ENCODE results near the gene PPP3CA. TPM values are rescaled to one million over a fixed set of nuclear protein-coding genes. Genes with fewer than 3 reads are reported as not detected.
"Not testable (repeated sequence)": the region's sequence is repeated elsewhere in the genome, so short reads cannot be mapped to it uniquely, and the experiment has no call there.

Gene PPP3CA
- total and polyA plus RNA-seq, 5 donors: 8.3 to 27.2 (median 18.7) TPM

DNA sequence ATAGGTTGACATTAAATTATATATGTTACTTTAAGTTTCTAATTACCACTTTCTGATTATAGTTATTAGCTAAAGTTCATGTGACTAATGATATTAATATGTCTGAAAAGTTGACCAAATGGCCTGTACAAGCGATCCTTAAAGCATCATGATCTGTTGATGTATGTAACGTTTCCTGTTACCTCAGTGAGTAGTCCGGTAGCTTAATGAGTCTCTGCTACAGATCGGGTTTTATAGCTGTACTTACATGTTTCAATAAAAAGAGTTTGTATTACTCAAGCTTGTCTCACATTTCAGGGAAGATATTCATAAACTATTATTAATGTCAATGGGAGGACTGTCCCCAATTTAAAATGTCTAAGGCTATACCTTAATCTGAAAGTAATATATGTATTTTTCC, 246.3 kb downstream of the PPP3CA start:
- Histone ChIP-seq H3K4me3 (ENCODE audit: low read length) (no peak overlapping the region), H3K4me1 (ENCODE audit: control insufficient read depth, insufficient read depth, low read length) (peaks cover 4% of the 10 kb centered on the region), H3K9me3 (ENCODE audit: control insufficient read depth, low read length) (no peaks in the 10 kb centered on the region), H3K27me3 (ENCODE audit: control insufficient read depth, insufficient read depth) (no peaks in the 10 kb centered on the region), H3K27ac (ENCODE audit: low read length) (no peak overlapping the region)
- ATAC-seq: no peak
- no peak for DNase-seq
- intact Hi-C loops (cut with DNase I): no loop called here
- 98% methylated on average over 4 of the region's 4 CpGs for WGBS

DNA sequence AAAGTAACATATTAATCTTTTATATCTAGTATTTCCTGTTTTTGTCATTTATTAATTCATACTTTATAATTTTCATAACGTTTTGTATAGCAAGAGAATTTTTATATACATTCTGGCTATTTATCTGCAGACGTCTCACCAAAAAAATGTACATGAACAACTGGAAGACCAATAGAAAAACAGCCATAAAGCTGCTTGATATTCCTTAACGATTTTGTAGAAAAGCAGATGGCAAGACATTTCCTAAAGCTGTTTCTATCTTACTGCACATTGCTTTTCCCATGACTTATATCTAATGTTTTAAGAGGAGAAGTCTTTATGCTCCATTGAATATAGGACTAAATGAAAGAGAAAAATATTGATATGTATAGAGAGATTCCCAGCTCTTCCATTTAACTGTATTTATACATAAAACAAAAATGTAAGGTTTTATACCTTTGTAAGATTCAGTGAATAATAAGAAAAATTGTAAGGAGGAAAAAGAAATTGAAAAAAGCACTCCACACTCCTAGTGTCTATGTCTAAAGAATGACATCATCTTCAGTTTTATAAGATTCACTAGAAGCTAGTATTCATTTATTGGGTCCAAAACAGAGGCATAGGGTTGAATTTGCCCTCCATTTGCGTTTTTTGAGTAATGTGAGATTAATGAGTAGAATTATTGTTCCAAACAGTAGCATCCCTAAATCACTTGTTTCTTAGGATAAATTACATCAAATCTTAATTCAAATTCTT, 248.5 kb downstream of the PPP3CA start:
- no peak overlapping the region for H3K27ac ChIP-seq (ENCODE audit: low read length)
- intact Hi-C loops (cut with DNase I): no loop called here
- H3K9me3 ChIP-seq (ENCODE audit: control insufficient read depth, low read length): no peaks in the 10 kb centered on the region
- no peak overlapping the region for H3K4me3 ChIP-seq (ENCODE audit: low read length)
- no peaks in the 10 kb centered on the region for H3K27me3 ChIP-seq (ENCODE audit: control insufficient read depth, insufficient read depth)
- no peak for ATAC-seq
- DNase-seq: no peak
- peaks cover 4% of the 10 kb centered on the region for H3K4me1 ChIP-seq (ENCODE audit: control insufficient read depth, insufficient read depth, low read length)
- 73% methylated on average over 4 of the region's 4 CpGs for WGBS

DNA sequence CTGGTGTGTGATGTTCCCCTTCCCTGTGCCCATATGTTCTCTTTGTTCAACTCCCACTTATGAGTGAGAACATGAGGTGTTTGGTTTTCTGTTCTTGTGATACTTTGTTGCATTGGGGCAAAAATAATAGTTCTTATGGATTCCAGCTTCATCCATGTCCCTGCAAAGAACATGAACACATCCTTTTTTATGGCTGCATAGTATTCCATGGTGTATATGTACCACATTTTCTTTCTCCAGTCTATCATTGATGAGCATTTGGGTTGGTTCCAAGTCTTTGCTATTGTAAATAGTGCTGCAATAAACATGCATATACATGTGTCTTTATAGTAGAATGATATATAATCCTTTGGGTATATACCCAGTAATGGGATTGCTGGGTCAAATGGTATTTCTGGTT, 254.7 kb downstream of the PPP3CA start:
- ATAC-seq; H3K27ac ChIP-seq (ENCODE audit: low read length); H3K4me3 ChIP-seq (ENCODE audit: low read length); intact Hi-C loops (cut with DNase I); DNase-seq; H3K4me1 ChIP-seq (ENCODE audit: control insufficient read depth, insufficient read depth, low read length); H3K9me3 ChIP-seq (ENCODE audit: control insufficient read depth, low read length); H3K27me3 ChIP-seq (ENCODE audit: control insufficient read depth, insufficient read depth): not testable (repeated sequence)

DNA sequence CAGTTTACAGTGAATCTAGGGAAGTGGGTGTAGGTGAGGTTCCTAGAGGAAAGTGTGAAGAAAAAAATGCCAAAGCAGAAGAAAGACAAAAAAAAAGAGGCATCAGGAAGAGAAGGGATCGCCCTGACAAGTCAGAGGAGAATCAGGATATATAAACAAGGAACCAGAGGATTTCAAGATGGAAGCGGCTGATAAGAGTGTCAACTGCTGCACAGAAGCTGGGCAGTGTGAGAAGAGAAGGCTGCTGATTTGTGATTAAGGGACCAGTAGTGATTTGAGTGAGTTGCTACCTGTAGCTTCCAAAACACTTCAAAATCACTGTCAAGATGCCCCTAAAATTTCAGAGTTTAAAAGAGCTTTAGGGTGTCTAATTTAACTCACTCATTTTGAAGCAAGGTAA, 258.2 kb downstream of the PPP3CA start:
- DNase-seq: no peak
- Histone ChIP-seq H3K27ac (ENCODE audit: low read length) (no peak overlapping the region), H3K27me3 (ENCODE audit: control insufficient read depth, insufficient read depth) (no peaks in the 10 kb centered on the region), H3K4me3 (ENCODE audit: low read length) (no peak overlapping the region), H3K9me3 (ENCODE audit: control insufficient read depth, low read length) (no peaks in the 10 kb centered on the region), H3K4me1 (ENCODE audit: control insufficient read depth, insufficient read depth, low read length) (no peaks in the 10 kb centered on the region)
- 81% methylated on average over 2 of the region's 2 CpGs for WGBS
- intact Hi-C loops (cut with DNase I): no loop called here
- ATAC-seq: no peak

DNA sequence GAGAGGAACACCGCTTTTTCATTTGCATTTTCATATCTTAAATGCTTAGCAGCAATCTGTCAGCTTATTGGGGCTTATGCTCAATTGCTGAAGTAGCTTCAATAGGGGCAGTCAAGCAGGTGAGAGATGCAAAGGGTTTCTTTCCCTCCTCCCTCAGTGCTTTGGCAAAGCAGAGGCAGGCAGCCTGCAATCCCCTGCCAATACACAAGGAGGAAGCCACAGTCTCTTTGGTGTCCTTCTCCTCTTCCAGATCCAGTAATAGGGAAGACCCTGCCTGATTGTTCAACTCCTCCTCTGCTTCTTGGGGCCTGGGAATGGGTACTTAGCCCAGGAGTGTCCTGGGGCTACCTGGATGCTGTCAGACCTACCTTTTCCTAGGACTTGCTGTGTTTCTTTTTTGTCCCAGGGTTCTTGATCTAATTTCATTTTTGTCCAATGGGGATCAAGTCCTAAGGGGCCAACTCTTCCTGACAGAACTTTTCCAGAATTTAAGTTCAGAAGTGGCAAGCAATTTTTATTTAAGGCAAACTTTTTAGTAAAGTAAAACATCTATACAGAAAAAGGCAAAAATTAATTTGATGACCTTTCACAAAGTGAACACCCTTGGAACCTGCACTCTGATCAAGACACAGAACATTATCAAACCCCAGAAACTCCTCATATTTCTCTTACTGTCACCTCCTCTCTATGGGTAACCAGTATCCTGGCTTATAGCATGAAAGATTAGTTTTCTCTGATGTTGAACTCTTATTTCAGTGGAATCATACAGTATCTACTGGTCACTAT, 260.3 kb downstream of the PPP3CA start:
- 59% methylated on average over 1 of the region's 1 CpG for WGBS
- H3K9me3 ChIP-seq (ENCODE audit: control insufficient read depth, low read length): no peaks in the 10 kb centered on the region
- no peak overlapping the region for H3K4me3 ChIP-seq (ENCODE audit: low read length)
- H3K4me1 ChIP-seq (ENCODE audit: control insufficient read depth, insufficient read depth, low read length): no peaks in the 10 kb centered on the region
- intact Hi-C loops (cut with DNase I): no loop called here
- ATAC-seq (no peak), DNase-seq (no peak)
- no peaks in the 10 kb centered on the region for H3K27me3 ChIP-seq (ENCODE audit: control insufficient read depth, insufficient read depth)
- H3K27ac ChIP-seq (ENCODE audit: low read length): no peak overlapping the region

DNA sequence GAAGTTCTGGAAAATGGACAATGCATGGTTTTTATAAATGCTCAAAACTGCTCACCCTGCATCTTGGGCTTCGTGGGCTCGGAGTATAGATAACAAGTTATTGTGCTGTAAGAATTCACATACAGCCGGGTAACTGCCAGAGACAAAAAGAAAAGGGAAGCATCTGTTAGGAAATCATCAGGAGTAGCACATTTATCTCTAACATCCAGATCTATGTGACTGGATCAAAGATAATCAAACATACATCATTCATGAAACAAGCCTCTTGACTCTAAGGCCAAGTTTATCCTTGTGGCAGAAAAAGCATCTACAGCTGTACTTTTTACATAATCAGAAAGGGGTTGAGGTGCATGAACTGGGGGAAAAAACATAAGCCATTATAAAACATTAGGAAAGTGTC, 264.2 kb downstream of the PPP3CA start:
- no peak overlapping the region for H3K4me3 ChIP-seq (ENCODE audit: low read length)
- 73% methylated on average over 3 of the region's 3 CpGs for WGBS

DNA sequence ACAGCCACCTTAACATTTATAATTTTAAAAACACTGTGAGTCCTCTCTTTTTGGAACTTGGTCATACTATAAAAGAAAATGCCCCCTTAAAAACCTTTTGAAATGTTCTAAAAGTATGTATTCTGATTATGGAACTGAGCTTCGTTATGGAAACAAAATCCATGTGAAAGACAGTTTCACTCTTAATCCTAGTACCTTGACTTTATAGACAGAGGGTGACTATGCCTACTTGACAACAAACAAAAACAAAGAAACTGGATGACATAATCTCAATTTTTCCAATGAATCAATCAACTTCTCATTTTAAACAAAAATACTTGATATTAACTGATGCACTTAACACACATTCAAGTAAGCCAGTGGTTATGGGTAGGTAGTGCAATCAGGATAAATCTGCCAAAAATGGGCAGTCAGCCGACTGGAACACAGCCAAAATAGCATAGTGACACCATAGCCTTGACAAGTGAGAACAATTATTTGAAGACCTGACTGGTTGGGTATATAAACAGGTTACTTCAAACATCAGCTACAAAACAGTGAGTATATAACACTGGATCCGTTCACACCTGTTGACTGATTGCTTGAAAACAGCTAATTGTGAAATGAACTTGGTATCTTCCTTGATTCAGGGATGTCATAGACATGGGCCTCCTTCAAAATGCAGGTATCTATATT, 265.5 kb downstream of the PPP3CA start:
- Histone ChIP-seq H3K27ac (ENCODE audit: low read length) (no peak overlapping the region), H3K4me3 (ENCODE audit: low read length) (no peak overlapping the region), H3K27me3 (ENCODE audit: control insufficient read depth, insufficient read depth) (no peaks in the 10 kb centered on the region), H3K4me1 (ENCODE audit: control insufficient read depth, insufficient read depth, low read length) (no peaks in the 10 kb centered on the region), H3K9me3 (ENCODE audit: control insufficient read depth, low read length) (no peaks in the 10 kb centered on the region)
- WGBS: 88% methylated on average over 3 of the region's 3 CpGs
- ATAC-seq: no peak
- DNase-seq: no peak
- intact Hi-C loops (cut with DNase I): no loop called here

More for the DNA sequence above, 264.2 kb downstream of the PPP3CA start:
- ATAC-seq (no peak), DNase-seq (no peak)
- H3K27me3 ChIP-seq (ENCODE audit: control insufficient read depth, insufficient read depth): no peaks in the 10 kb centered on the region
- intact Hi-C loops (cut with DNase I): no loop called here
- no peaks in the 10 kb centered on the region for H3K9me3 ChIP-seq (ENCODE audit: control insufficient read depth, low read length)
- H3K4me1 ChIP-seq (ENCODE audit: control insufficient read depth, insufficient read depth, low read length): no peaks in the 10 kb centered on the region
- H3K27ac ChIP-seq (ENCODE audit: low read length): no peak overlapping the region

DNA sequence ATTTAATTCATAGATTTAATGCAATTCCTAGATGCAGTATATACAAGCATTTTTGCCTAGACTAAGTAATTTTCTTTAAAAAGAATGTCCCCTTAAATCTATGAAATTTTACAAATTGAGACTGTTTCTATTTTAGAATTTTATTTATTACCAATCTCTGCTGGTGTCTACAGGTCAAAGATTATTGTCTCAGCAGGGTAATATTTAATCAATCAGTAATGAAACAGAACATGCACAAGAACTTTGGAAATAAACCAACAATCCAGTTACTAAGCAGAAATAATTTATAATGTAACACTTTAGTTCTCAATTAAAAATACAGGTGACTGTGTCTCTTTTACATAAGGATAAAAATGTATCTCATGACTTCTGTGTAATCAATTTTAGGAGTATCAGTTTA, 266.2 kb downstream of the PPP3CA start:
- ATAC-seq (no peak), DNase-seq (no peak)
- H3K4me3 ChIP-seq (ENCODE audit: low read length): no peak overlapping the region
- intact Hi-C loops (cut with DNase I): no loop called here
- no peaks in the 10 kb centered on the region for H3K4me1 ChIP-seq (ENCODE audit: control insufficient read depth, insufficient read depth, low read length)
- H3K27me3 ChIP-seq (ENCODE audit: control insufficient read depth, insufficient read depth): no peaks in the 10 kb centered on the region
- H3K9me3 ChIP-seq (ENCODE audit: control insufficient read depth, low read length): no peaks in the 10 kb centered on the region
- H3K27ac ChIP-seq (ENCODE audit: low read length): no peak overlapping the region

DNA sequence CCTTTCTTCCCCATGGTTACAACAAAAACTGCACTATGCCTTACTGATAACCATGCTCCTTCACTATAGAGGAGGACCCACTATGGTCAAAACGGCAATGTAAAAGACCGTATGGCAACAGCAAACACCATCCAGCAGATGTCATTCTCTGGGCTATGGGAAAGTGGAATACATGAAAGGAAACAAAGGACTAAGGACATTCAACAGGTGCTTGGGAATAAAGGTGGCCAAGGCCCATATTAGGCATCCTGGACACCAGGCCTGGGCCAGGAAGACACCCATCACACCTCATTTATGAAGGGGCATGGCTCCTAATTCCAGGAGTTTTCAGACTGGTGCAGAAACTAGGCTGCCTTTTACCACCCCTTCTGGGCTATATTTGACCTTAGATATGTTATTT, 268.4 kb downstream of the PPP3CA start:
- no peak for ATAC-seq
- intact Hi-C loops (cut with DNase I): no loop called here
- DNase-seq: no peak
- Histone ChIP-seq H3K27me3 (ENCODE audit: control insufficient read depth, insufficient read depth) (no peaks in the 10 kb centered on the region), H3K9me3 (ENCODE audit: control insufficient read depth, low read length) (no peaks in the 10 kb centered on the region), H3K4me1 (ENCODE audit: control insufficient read depth, insufficient read depth, low read length) (no peaks in the 10 kb centered on the region), H3K27ac (ENCODE audit: low read length) (no peak overlapping the region), H3K4me3 (ENCODE audit: low read length) (no peak overlapping the region)
- 98% methylated on average over 2 of the region's 2 CpGs for WGBS

DNA sequence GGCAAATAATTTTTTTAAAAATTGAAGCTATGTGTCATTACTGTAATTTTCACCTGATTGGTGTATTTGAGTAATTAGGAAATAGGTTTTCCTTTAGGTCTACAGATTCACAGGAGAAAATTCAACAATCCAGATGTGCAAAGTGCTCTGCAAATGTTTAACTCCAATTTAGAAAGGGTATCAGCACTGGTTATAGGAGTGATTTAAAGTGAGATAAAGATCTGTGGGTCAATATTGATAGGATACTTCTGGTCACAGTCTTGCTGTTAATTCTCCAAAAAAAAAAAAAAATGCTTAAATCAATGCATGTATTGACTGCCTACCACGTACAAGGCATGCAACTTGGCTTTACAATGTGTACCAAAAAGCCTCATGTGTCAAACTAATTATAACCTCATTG, 271.3 kb downstream of the PPP3CA start:
- ATAC-seq (no peak), DNase-seq (no peak)
- WGBS: 85% methylated on average over 1 of the region's 1 CpG
- H3K27ac ChIP-seq (ENCODE audit: low read length): no peak overlapping the region
- H3K27me3 ChIP-seq (ENCODE audit: control insufficient read depth, insufficient read depth): no peaks in the 10 kb centered on the region
- intact Hi-C loops (cut with DNase I): no loop called here
- H3K4me1 ChIP-seq (ENCODE audit: control insufficient read depth, insufficient read depth, low read length): no peaks in the 10 kb centered on the region
- no peaks in the 10 kb centered on the region for H3K9me3 ChIP-seq (ENCODE audit: control insufficient read depth, low read length)
- no peak overlapping the region for H3K4me3 ChIP-seq (ENCODE audit: low read length)

DNA sequence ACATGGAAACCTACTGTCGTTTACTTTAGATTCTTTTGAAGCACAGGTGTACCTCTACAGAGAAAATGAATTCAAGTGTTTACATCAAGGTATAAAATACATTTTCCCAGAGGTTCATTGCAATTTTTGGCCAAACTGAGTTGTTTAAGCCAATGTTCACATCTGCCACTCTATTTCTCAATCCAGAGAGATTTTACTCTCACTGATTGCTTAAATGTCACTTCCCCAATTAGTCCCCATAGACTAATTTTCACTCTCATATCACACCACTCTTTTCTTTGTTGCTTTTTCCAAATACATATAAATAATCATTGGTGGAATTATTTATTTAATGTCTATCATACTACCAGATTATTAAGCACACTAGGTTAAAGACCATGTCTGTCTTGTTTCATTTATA, 271.8 kb downstream of the PPP3CA start:
- Histone ChIP-seq H3K27me3 (ENCODE audit: control insufficient read depth, insufficient read depth) (no peaks in the 10 kb centered on the region), H3K4me1 (ENCODE audit: control insufficient read depth, insufficient read depth, low read length) (no peaks in the 10 kb centered on the region), H3K9me3 (ENCODE audit: control insufficient read depth, low read length) (no peaks in the 10 kb centered on the region), H3K4me3 (ENCODE audit: low read length) (no peak overlapping the region), H3K27ac (ENCODE audit: low read length) (no peak overlapping the region)
- ATAC-seq: no peak
- intact Hi-C loops (cut with DNase I): no loop called here
- 97% methylated on average over 1 of the region's 1 CpG for WGBS
- DNase-seq: no peak
